SK-N-SH (cell line): ENCODE results near the gene MEGF6.

ENCODE experiments used
- CTCF ChIP-seq: fragments of 200-600 bp; sonication (generic); IDR thresholded peaks from 2 replicates; pipeline ENCODE4 v1.6.1; 2017; ENCODE audit warnings: antibody characterized with exemption, mild to moderate bottlenecking, moderate library complexity
- ELF1 ChIP-seq: IDR thresholded peaks from 2 replicates; pipeline ENCODE4 v1.4.0; 2012
- EP300 ChIP-seq, 2 experiments: IDR thresholded peaks; 2 replicates each; pipeline versions ENCODE4 v1.4.0 to v1.6.1; 2012; ENCODE audit warnings: borderline replicate concordance in 1 of 2, low read depth in 1 of 2, low read length in 1 of 2
- EZH2phosphoT487 ChIP-seq: fragments of 200-600 bp; sonication (generic); IDR thresholded peaks from 2 replicates; pipeline ENCODE4 v1.6.1; 2017; ENCODE audit warnings: low read depth, mixed run types, mild to moderate bottlenecking, antibody characterized with exemption, moderate library complexity, borderline replicate concordance
- FOXM1 ChIP-seq: IDR thresholded peaks from 2 replicates; pipeline ENCODE4 v1.4.0; 2012; ENCODE audit warnings: low read depth, mild to moderate bottlenecking
- JUND ChIP-seq: IDR thresholded peaks from 2 replicates; pipeline ENCODE4 v1.4.0; 2012
- MAX ChIP-seq: IDR thresholded peaks from 2 replicates; pipeline ENCODE4 v1.4.0; 2012; ENCODE audit warnings: low read depth
- NFIC ChIP-seq: IDR thresholded peaks from 2 replicates; pipeline ENCODE4 v1.4.0; 2012; ENCODE audit warnings: borderline replicate concordance
- RAD21 ChIP-seq: IDR thresholded peaks from 2 replicates; pipeline ENCODE4 v1.6.1; 2012; ENCODE audit warnings: mild to moderate bottlenecking, low read length
- RXRA ChIP-seq: IDR thresholded peaks from 2 replicates; pipeline ENCODE4 v1.4.0; 2012; ENCODE audit warnings: low read depth, mild to moderate bottlenecking, borderline replicate concordance

GRCh38 chr1:3444736-3445135 is 166.6 kb downstream of the MEGF6 start:
- TF ChIP-seq MAX (no peak), RAD21 (no peak), NFIC (no peak), ELF1 (no peak), EZH2phosphoT487 (no peak), CTCF (no peak), JUND (no peak), RXRA (no peak), EP300 (IDR thresholded peaks at IDR 0.05; ENCODE audit: borderline replicate concordance in 1 of 2, low read depth in 1 of 2, low read length in 1 of 2) (no peak), FOXM1 (no peak)
